Measurements from ENCODE around the gene EP400. TPM values are rescaled to one million over a fixed set of nuclear protein-coding genes. Genes with fewer than 3 reads are reported as not detected.

The EP400 gene
- total and polyA plus RNA-seq, 2 of the 8 experiments (the other 6 are each of a cell fraction or from before 2014, with no cell fraction given) = 13.1 to 69.7 TPM

GRCh38 chr12:131965073-131965472 is 15.3 kb downstream of the EP400 start (continued):
- TF ChIP-seq PHF8 (conservative IDR thresholded peaks at IDR 0.05; ENCODE audit: low read depth, low read length) = no peak
- TF ChIP-seq MAX (IDR thresholded peaks at IDR 0.05) = no peak
- no peak for TF ChIP-seq POLR2A (IDR thresholded peaks at IDR 0.05; ENCODE audit: control extremely low read depth in 1 of 2, low read depth in 2 of 2, low read length in 2 of 2)
- TF ChIP-seq TEAD4 (IDR thresholded peaks at IDR 0.05; ENCODE audit: low read depth, low read length) = no peak
- TF ChIP-seq CEBPB (IDR thresholded peaks at IDR 0.05; ENCODE audit: low read depth, low read length) = no peak
- TF ChIP-seq SP1 (IDR thresholded peaks at IDR 0.05; ENCODE audit: low read depth, low read length) = no peak
- no peak for TF ChIP-seq JUN (IDR thresholded peaks at IDR 0.05; ENCODE audit: low read depth, low read length)

Data from H1 (cell line).